GM23248 (cell line): ENCODE measurements around the gene BTBD18. TPM values are rescaled to one million over a fixed set of nuclear protein-coding genes. Genes with fewer than 3 reads are reported as not detected.
A peak's percentile ranks its signal among the peaks of the same experiment; 100 is the strongest.

Experiments
- DNase-seq: peaks from one replicate; pipeline ENCODE4 v3.0.0-alpha.2; 2015
- H2AFZ ChIP-seq: fragments of 200-600 bp; sonication (generic); 2 replicates; pipeline ENCODE4 v1.6.1; 2016; ENCODE audit warnings: antibody characterized with exemption
- H3F3A ChIP-seq: fragments of 200-600 bp; sonication (generic); 2 replicates; pipeline ENCODE4 v1.6.1; 2016; ENCODE audit warnings: mild to moderate bottlenecking, antibody characterized with exemption, mixed run types; ENCODE audit not compliant: insufficient read depth
- H3K27ac ChIP-seq: fragments of 200-600 bp; sonication (generic); 2 replicates; pipeline ENCODE4 v1.5.1; 2016; ENCODE audit warnings: mild to moderate bottlenecking
- H3K27me3 ChIP-seq: fragments of 200-600 bp; sonication (generic); replicated peaks from 2 replicates; pipeline ENCODE4 v1.6.1; 2016; ENCODE audit warnings: mild to moderate bottlenecking; ENCODE audit not compliant: insufficient read depth
- H3K36me3 ChIP-seq: fragments of 200-600 bp; sonication (generic); 2 replicates; pipeline ENCODE4 v1.6.1; 2016; ENCODE audit warnings: low read depth, mild to moderate bottlenecking
- H3K4me1 ChIP-seq: fragments of 200-600 bp; sonication (generic); 2 replicates; pipeline ENCODE4 v1.6.1; 2016; ENCODE audit warnings: mild to moderate bottlenecking; ENCODE audit not compliant: insufficient read depth
- H3K4me2 ChIP-seq: fragments of 200-600 bp; sonication (generic); one replicate; pipeline ENCODE4 v1.6.1; 2016; ENCODE audit warnings: mild to moderate bottlenecking; ENCODE audit not compliant: unreplicated experiment
- H3K4me3 ChIP-seq: fragments of 200-600 bp; sonication (generic); 2 replicates; pipeline ENCODE4 v1.5.1; 2016; ENCODE audit warnings: mild to moderate bottlenecking
- H3K79me2 ChIP-seq: fragments of 200-600 bp; sonication (generic); 2 replicates; pipeline ENCODE4 v1.6.1; 2016; ENCODE audit warnings: mild to moderate bottlenecking; ENCODE audit not compliant: insufficient read depth
- H3K9ac ChIP-seq: fragments of 200-600 bp; sonication (generic); 2 replicates; pipeline ENCODE4 v1.6.1; 2016; ENCODE audit warnings: mild to moderate bottlenecking
- H3K9me2 ChIP-seq: fragments of 200-600 bp; sonication (generic); 2 replicates; pipeline ENCODE4 v1.6.1; 2016; ENCODE audit warnings: mixed run types, mild to moderate bottlenecking, moderate library complexity; ENCODE audit not compliant: insufficient read depth
- H3K9me3 ChIP-seq: fragments of 200-600 bp; sonication (generic); one replicate; pipeline ENCODE4 v1.6.1; 2017; ENCODE audit warnings: low read depth
- H4K20me1 ChIP-seq: fragments of 200-600 bp; sonication (generic); 2 replicates; pipeline ENCODE4 v1.6.0; 2016; ENCODE audit not compliant: insufficient read depth
- EZH2 ChIP-seq: fragments of 200-600 bp; sonication (generic); IDR thresholded peaks from 2 replicates; pipeline ENCODE4 v1.6.1; 2018; ENCODE audit warnings: antibody characterized with exemption, mild to moderate bottlenecking; ENCODE audit not compliant: insufficient read depth, poor library complexity, severe bottlenecking
- EZH2phosphoT487 ChIP-seq: fragments of 200-600 bp; sonication (generic); IDR thresholded peaks from 2 replicates; pipeline ENCODE4 v1.6.1; 2018; ENCODE audit warnings: antibody characterized with exemption, moderate library complexity, mild to moderate bottlenecking, low read depth; ENCODE audit not compliant: insufficient read depth
- WGBS, 2 experiments: methylation state at CpG; one replicate each; pipeline ENCODE4 v1.1.6; 2015 to 2017; ENCODE audit warnings: low lambda C conversion rate in 2 of 2, low coverage in 1 of 2; ENCODE audit errors: missing lambda C conversion rate in 2 of 2; 5-methylcytosine and 5-hydroxymethylcytosine counted together
- in situ Hi-C: fragments of 300-500 bp; cut with MboI; formaldehyde crosslinking; loops from 2 replicates; pipeline ENCODE4 v1.15.0; 2020
- polyA plus RNA-seq: library from polyadenylated mRNA; unstranded; fragments of >200 nt; fragmentation: Nextera tagmentation; extraction: Ambion mirVana; gene quantifications from 2 replicates; pipeline ENCODE4 v1.2.1, GENCODE V29; 2016
- total RNA-seq: library from RNA; depleted of rRNA; stranded (reverse); fragments of >200 nt; shearing (Covaris generic); gene quantifications from 2 replicates; pipeline ENCODE4 v1.2.3, GENCODE V29; 2014

BTBD18 gene
- total and polyA plus RNA-seq, 2 experiments from 2014 or later: not detected

DNA sequence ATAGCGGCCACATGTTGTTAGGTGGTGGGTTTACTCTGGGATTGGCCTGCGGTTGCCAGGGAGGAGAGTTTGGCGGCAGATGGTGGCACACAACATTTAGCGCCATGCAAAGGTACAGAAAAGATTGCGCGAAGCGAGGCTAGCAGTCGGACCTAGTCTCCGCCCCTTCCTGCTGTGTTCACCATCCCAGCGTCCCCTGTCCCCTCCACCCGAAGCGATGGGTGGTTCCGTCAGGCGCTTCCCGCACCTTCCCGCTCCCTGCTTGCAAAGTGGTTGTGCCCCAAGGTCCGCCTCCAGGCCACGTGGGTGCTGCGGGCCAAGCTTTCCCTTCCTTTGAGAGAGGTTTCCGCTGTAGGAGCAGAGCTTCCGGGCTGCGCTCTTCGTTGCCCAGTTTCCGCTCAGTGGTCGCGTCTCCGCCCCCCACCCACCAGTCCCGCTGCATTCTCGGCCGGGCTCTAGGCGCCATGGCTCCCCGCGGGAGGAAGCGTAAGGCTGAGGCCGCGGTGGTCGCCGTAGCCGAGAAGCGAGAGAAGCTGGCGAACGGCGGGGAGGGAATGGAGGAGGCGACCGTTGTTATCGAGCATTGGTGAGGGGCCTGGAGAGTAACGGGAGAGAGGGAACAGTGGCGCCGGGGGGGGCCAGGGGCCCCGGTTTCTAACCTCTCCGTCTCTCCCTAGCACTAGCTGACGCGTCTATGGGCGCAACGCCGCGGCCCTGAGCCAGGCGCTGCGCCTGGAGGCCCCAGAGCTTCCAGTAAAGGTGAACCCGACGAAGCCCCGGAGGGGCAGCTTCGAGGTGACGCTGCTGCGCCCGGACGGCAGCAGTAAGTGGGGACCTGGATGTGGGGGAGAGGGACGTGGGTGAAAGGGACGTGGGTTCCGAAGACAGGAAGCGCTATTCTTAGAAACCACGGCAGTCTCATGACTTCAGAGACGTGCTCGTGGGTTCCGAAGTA, 10.2 kb downstream of the BTBD18 start, which contains the start of gene SELENOH:
Gene SELENOH (plus strand): TSS at position 360 of the 955 bp plus-strand sequence. CDS start 105 bp downstream, at position 465.
- Histone ChIP-seq H3F3A (peaks cover 16% of the 10 kb centered on the region), H3K27ac (peak within 1 kb of the TSS; percentile 80), H3K4me2 (peak within 1 kb of the TSS; percentile 100), H3K4me3 (peak within 1 kb of the TSS; percentile 87), H3K27me3 (no peaks in the 10 kb centered on the region), H3K79me2 (peaks cover 42% of the 10 kb centered on the region), H3K9me3 (no peaks in the 10 kb centered on the region), H4K20me1 (no peaks in the 10 kb centered on the region), H3K9ac (peak within 1 kb of the TSS; percentile 93), H2AFZ (peak within 1 kb of the TSS; percentile 97), H3K36me3 (peaks cover 11% of the 10 kb centered on the region), H3K4me1 (peaks cover 11% of the 10 kb centered on the region), H3K9me2 (no peaks in the 10 kb centered on the region)
- TF ChIP-seq EZH2phosphoT487 (no peak), EZH2 (no peak)
- DNase-seq: peak; percentile 98
- 1% methylated on average over 71 to 75 of the region's 75 CpGs for WGBS, 2 experiments
- in situ Hi-C loops: loop anchor here (10.0 kb wide), 1 partner anchor 773 kb away; no protein-coding TSS in a partner anchor

DNA sequence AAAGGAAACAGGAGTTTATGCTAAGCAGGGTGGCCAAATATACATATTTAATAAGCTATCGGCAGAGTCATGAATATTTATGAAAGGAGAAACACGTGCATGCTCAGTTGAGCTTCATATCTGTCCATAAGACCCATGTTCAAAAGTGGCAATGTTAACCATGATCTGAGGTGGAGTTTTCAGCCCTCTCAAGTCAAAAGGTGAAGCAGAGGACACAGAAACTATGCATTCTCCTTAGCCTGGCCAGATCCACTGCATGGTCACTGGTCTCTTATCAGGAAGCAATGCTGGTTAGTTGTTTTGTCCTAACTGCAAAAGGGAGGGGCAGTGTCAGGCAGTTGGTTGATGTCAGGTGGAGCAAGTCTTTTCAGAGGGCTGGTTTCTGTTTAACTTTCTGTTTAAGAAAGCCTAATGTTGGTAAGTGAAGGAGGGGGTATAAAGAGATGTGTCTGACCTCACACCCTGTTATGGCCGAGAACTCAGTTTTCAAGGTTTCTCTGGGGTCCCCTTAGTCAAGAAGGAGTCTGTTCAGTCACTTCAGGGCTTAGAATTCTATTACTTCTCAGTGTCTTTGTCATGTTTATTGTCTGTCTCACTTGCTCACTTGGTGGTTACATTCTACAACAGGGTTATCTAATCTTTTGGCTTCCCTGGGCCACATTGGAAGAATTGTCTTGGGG, 15.9 kb downstream of the BTBD18 start:
- H3K4me2 ChIP-seq: no peak overlapping the region
- H3F3A ChIP-seq: peaks cover 14% of the 10 kb centered on the region
- H3K9me3 ChIP-seq: no peaks in the 10 kb centered on the region
- H3K36me3 ChIP-seq: no peaks in the 10 kb centered on the region; the same call in 1 of the 2 replicates
- no peaks in the 10 kb centered on the region for H3K27me3 ChIP-seq
- no peak overlapping the region for H3K4me3 ChIP-seq
- H3K9ac ChIP-seq: no peak overlapping the region
- peaks cover 71% of the 10 kb centered on the region for H3K79me2 ChIP-seq
- TF ChIP-seq EZH2phosphoT487: no peak
- no peak for TF ChIP-seq EZH2
- H3K9me2 ChIP-seq: no peaks in the 10 kb centered on the region
- H2AFZ ChIP-seq: no peak overlapping the region
- WGBS, 2 experiments: 70 to 74% methylated on average over 3 of the region's 3 CpGs
- in situ Hi-C loops: no loop called here
- no peak for DNase-seq
- no peaks in the 10 kb centered on the region for H4K20me1 ChIP-seq
- peaks cover 9% of the 10 kb centered on the region; the same call in 1 of the 2 replicates for H3K4me1 ChIP-seq
- H3K27ac ChIP-seq: no peak overlapping the region

DNA sequence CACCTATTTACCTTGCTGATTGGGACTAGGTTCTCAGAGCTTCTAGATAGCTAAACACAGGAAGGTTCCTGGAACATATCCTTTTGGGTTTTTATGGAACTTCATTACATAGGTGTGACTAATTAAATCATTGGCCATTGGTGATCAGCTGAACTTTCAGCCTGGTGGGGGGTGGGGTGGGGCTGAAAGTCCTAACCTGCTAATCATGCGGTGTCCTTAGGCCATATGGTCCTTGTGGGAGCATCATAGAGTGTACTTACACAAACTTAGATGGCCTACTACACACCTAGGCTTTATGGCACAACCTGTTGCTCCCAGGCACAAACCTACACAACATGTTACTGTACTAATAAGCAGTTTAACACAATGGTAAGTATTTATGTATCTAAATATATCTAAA, 19.0 kb downstream of the BTBD18 start:
- peaks cover 99% of the 10 kb centered on the region for H3K79me2 ChIP-seq
- in situ Hi-C loops: no loop called here

DNA sequence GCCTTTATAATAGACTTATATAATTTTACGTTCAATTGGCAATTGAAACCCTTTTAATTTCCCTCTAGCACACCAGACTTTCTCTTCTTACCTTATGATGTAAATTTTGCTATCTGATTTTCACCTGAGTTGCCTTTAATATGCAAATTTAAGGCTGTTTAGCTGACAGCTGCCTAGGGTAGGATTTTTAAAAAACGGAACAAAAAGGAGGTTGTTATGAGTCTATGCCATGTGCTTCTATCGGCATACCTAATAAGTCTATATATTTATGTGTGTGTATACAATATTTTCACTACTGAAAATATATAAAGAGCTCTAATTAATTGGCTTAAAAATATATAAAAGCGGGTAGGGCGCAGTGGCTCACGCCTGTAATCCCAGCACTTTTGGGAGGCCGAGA, 22.1 kb downstream of the BTBD18 start:
- no peak for DNase-seq
- Histone ChIP-seq H3K27me3 (no peaks in the 10 kb centered on the region), H3K9me2 (no peaks in the 10 kb centered on the region), H3K4me3 (no peak overlapping the region), H3K9me3 (no peaks in the 10 kb centered on the region), H3K79me2 (peaks cover 99% of the 10 kb centered on the region), H3K27ac (no peak overlapping the region), H3K36me3 (no peaks in the 10 kb centered on the region; the same call in 1 of the 2 replicates), H3K4me2 (no peak overlapping the region), H2AFZ (no peak overlapping the region), H3F3A (no peaks in the 10 kb centered on the region; the same call in 1 of the 2 replicates), H3K9ac (no peak overlapping the region), H4K20me1 (no peaks in the 10 kb centered on the region), H3K4me1 (0 out of 2 replicates have a peak, but pooled peaks cover 3% of the 10 kb centered on the region)
- TF ChIP-seq EZH2 (no peak), EZH2phosphoT487 (no peak)
- 97 to 98% methylated on average over 7 of the region's 7 CpGs for WGBS, 2 experiments
- in situ Hi-C loops: no loop called here

More for the DNA sequence above, 19.0 kb downstream of the BTBD18 start:
- Histone ChIP-seq H3K36me3 (no peaks in the 10 kb centered on the region; the same call in 1 of the 2 replicates), H2AFZ (no peak overlapping the region), H3K9me3 (no peaks in the 10 kb centered on the region), H3K4me3 (no peak overlapping the region), H3K4me2 (no peak overlapping the region), H3K27ac (no peak overlapping the region), H3K27me3 (no peaks in the 10 kb centered on the region), H3K4me1 (0 out of 2 replicates have a peak, but pooled peaks cover 3% of the 10 kb centered on the region), H3K9ac (no peak overlapping the region), H3K9me2 (no peaks in the 10 kb centered on the region), H3F3A (no peaks in the 10 kb centered on the region), H4K20me1 (no peaks in the 10 kb centered on the region)
- no peak for DNase-seq
- TF ChIP-seq EZH2phosphoT487: no peak
- TF ChIP-seq EZH2: no peak
- WGBS, 2 experiments: 100% methylated on average over 1 of the region's 1 CpG
